Hematopoietic multipotent progenitor cell treated with erythropoietin and hydrocortisone succinate and interleukin-3 and kit ligand, for 15 days (in vitro differentiated cells): ENCODE measurements around the gene MATN1.

Source experiments
- DNase-seq: peaks from one replicate; pipeline ENCODE4 v3.0.0-alpha.2; 2015; ENCODE audit warnings: low spot score

Gene MATN1

DNA sequence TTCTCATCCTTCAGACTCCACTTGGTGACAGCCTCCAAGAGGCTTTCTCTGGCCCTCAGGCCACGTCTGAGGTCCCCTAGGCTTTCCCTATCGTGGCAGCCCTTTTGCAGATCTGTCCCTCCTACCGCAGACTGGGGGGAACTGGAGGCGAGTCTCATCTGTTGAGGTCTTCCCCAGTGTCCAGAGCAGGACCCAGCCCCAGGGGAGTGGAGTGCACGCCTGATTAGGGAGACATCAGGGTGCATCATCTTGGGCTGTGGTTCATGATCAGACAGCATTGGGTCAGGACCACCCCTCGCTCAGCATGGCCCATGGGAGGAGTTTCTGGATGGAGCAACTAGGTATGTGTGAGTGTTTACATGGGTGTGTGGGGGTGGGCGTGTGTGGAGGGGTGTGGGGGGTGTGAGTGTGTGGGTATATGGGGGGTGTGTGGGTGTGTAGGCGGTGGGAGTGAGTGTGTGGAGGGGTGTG lies 8.5 kb upstream of the MATN1 start:
- DNase-seq, result no peak

DNA sequence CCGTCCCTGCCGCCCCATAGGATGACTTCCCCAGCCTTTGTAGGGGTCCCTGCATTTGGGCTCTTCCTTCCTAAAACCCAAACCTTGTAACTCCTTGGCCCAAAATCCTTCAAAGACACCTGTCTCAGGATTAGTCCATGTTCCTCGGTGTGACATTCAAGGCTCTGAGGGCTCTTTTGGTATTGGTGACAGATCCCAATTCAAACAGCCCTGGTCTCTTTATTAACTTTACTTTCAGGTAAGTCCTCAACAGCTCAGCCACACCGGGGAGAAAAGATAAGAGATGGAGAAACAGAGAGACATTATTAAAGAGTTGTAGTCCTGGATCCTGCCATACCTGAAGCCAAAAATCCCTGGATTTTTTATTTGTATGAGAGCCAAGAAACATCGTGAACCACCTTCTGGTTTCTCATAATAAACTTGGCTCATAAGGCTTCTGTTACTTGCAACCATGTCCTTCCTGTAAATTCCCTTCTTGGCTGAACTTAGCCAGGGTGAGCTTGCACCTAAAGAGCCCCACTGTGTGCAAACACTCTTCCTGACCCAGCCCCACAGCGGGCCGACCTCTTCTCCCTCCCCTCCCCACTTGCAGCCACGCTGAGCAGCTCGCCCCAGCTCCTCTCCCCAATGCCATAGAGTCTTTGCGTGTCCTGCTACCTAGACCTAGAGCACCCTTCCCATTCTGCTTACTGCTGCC lies 7.9 kb upstream of the MATN1 start:
- no peak for DNase-seq

DNA sequence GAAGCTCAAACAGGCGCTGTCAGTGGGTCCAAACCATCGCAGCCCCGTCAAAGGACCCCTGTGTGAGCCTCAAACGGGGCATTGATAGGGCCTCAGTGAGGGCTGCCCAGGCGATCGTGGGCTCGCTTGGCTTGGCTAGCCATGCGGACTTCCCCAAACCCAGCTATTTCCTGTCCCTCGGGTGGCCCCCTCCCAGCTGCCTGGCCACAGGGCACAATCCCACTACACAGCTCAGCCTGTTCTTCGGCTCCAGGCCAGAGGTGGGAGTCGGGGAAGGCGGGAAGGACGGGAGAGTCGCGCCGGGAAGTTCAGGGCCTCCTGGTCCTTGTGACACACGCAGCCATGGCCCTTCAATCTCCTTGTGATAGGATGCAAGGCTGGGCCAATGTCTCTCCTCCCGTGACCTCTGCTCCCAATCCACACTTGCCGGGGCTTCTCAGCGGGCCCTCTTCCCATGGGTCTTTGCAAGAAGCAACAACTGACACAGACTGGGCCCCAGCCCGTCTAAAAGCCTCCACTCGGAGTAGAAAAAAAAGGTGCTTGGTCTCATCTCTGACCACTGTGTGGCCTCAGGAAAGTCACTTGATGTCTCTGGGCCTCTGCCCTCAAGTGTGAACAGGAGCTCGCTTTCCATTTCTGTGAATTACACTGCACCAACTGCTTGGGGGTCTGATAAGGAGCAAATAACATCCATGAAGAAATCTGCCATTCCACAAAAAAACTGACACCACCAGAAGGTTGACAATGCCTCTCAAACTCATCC lies 7.1 kb upstream of the MATN1 start:
- no peak for DNase-seq

DNA sequence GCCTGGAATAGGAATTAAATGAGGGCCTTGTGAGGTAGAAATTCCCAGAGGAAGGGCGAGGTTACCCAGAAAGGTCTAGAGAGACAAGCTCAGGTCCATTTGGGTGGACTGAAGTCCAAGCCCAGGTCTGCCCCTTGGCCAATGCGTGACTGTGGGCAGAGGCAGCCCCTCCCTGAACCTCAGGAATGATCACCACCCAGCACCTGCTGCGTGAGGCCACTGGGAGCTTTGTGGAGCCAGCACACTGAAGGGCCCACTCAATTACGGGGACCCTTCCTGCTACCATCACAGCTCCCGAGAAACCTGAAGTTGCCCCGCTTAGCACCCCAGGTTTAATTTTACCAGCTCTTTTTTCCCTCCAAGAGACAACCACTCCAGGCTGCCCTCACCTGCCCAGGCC lies 6.5 kb upstream of the MATN1 start:
- DNase-seq, result no peak

DNA sequence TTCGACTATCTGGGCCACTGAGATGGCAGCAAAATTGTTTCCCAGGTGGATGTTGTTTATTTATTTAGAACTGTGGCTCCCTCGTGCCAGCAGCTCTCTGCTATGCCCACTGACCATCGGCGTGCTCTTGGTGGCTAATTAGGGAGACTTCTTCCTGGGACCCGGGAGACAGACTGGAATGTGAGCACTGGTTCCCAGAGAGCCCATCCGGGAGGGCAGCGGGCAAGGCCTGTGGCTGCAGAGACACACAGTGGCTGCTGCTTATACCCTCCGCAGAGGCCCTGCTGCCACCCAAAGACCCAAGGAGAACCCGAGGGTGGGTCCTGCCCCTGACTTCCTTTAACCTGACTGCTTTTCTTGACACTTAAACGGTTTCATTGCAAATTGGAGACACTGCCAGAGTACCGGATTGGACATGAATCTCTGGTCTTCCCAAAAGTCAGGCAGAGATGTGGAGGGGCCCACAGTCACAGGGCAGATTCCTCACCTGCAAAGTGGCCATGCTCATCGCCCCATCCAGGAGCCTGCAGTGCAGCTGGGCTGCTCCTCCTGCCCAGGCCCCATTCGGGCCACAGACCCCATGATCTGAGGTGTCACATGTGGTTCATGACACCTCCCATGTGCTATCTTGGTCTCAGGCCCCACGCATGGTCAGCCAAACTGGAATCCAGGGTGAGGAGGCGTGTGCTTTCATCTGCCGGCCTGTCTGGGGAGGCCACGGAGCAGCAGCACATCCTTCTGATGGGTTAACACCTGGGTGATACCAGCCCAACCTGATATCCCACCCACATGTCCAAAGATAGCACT lies 5.7 kb upstream of the MATN1 start:
- DNase-seq, result no peak

DNA sequence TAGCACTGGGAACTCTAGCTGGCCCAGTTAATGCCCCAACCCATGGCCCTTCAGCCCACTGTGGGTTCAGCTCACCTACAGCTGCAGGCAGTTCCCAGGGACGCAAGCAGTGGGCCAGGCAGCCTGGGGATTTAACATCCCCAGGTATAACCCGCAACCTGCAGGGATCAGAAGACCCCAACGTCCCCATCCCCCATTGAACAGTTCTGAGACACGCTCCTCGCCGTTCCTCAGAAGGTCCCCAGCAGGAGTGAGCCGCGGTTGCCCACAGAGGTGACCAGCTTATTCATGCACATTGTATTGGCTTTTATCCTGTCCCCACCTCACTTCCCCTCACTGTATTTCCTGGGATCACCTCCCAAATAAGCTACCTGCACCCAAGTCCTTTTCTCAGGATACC lies 5.0 kb upstream of the MATN1 start:
- no peak for DNase-seq

DNA sequence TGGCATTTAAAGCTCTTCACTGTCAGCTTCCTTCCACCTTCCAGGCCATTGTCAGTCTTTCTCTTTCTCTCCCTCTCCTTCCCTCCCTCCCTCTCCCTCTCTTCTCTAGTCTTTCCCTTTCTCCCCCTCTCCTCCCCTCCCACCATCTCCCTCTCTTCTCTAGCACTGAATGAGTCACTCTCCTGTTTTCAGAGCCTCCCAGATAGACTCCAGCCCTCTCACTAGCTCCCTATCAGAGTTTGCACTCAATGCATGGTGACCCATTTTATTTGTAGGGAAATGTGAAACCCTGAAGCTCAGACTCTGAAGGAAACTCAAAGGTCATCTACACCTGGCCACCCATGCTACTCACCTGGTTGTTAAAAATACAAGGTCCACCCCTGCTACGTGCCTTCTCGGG lies 4.4 kb upstream of the MATN1 start:
- no peak for DNase-seq

DNA sequence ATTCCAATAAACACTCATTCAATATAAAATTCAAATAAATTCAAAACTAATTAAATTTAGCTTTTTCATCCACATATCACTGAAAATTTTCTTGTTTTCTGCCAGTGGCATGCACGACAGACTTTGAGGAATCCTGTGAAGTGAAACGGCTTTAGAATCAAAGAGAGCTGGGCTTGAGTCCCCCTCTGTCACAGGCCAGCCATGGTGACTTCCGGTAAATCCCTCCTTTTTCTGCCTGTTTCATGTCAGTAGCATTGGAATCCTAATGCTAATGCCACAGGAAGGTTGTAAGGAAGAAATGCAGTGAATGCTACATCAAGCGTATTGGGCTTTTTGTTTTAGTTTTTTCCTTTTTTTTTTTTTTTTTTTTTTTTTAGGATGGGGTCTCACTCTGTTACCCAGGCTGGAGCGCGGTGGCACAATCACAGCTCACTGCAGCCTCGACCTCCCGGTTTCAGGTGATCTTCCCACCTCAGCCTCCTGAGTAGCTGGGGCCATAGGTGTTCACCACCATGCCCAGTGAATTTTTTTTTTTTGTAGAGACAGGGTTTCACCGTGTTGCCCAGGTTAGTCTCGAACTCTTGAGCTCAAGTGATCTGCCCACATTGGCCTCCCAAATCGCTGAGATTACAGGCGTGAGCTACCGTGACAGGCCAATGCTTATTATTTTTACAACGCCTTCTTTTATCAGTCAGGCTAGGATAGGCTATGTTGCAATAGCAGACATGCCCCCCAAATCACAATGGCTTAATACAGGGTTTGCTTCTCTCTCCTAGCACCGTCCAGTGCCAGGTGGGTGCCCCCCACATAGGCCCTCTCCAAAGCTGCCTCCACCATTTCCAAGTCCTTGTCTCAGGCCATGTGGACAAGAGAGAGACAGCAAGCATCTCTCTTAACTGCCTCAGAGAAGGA lies 3.6 kb upstream of the MATN1 start:
- no peak for DNase-seq

DNA sequence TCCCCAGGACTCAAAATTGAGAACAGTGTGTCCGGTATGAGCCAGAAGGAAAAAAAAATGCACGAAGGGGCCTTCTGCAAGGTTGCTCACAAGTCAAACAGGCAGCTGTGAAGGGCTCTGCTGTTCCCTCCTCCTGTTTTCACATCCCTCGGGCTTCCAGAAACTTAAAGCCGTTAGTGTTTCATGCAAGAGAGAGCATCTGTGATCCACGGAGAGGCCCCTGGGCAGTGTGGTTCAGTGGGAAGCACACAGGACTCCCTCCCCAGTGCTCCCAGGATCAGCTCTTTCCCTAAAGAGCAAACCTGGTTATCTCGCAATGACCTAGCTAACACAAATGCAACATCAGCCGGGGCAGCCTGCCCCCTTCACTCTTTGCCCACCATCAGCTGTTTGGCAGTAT lies 2.9 kb upstream of the MATN1 start:
- no peak for DNase-seq

DNA sequence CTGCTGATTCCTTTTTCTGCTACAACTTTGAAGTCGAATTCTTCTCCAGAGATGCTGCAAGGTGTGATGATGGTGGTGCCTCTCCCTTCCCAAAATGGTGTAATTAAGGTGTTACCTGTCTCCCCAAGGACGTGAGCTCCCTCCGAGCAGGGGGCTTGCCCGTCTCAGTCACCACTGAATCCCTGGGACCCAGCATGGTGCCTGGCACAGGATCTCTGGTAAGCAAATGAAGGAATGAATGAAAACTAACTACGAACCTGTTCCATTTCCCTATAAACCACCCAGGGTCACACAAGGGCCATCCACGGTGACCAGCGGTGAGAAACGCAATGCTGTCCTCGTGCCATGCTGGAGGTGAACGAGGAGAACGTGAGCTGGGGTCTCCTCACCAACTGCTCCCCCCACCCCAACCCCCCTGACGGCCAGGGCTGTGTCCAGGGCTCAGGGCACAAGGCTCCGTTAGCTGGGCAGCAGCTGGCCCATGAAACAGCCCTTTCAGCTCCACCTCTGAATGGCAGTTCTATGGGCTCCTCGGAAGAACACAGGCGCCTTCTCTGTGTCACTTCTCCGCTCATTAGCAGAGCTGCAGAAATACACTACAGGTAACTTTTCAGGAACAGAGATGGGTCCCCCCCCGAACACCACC lies 2.2 kb upstream of the MATN1 start:
- no peak for DNase-seq

DNA sequence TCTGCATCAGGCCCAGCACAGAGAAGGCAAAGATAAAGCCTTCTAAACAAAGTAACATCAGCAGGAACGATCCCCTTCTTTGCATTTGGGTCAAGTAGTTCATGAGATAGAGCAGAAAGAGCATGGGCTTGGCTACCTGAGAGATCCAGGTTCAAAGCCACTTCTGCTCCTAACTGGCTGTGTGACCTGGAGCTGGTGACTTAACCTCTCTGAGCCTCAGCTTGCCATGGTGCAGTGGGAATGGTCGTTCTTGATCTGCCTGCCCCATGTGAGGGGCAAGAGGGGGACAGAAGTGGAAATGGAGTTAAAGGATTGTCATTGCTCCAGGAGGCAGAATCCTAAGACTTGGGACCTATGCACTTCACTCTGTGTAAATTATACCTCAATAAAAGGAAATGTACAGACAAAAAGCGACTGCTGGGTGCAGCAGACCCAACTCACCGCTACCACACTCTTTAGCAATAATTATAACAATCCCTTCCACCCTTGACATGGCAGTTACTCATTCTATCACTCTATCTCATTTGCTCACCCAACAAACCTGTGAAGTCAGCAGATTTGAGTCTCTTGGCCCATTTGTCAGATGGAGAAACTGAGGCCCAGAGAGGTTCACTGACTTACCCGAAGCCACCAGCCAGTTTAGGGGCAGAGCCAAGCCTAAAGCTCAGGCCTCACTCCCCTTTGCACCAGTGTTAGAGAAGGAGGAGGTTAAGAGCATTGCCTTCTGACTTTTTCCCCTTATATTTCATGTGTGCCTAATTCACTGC lies 1.5 kb upstream of the MATN1 start:
- DNase-seq, result no peak

DNA sequence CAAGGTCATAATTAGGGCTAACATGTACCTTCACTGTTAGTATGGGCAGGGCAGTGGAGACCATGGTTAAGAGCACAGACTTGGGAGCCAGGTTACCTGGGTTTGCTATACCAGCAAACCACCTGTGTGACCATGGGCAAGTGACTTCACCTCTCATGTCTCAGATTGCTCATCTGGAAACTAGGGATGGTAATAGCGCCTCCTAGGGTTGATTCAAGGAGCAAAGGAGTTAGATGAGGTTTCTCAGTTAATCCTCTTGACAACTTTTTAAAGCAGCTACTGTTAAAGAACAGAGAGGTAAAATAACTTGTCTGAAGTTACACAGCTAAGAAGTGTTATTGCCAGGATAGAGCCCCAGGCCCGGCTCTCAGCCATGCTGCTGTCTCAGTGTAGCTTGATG lies 790 bp upstream of the MATN1 start:
- peak; percentile 51 for DNase-seq

DNA sequence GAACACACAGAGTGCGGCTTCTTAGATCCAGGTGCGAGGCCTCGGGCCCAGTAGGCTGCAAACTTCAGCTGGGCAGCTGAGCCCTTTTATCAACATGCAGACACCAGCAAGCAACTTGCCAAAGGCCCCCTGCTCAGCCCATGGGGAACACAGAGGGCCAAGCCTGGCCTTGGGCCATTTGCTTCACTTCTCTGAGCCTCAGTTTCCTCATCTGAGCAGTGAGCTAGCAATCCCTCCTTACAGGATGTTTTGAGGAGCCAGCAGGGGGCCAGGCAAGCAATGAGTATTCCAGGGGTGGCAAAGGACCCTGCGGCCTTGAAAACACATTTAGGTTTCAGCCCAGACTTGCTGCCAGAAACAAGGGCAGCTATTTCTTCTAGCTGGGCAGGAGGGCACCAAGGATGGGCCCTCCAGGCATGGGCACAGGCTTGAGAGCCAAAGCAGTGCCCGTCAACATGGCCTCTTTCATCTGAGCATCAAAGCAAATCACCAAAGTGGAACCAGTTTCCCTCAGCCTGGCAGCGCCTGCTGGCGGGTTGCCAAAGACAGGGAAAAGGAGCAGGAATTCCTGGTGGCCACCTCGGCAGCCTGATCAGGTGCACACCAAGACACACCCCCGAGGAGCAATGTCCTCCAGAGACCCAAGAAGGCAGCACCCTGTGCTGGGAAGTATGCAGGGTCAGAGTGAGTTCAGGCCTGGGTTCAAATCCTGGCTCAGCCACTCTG lies 1.4 kb downstream of the MATN1 start:
- DNase-seq, result no peak

DNA sequence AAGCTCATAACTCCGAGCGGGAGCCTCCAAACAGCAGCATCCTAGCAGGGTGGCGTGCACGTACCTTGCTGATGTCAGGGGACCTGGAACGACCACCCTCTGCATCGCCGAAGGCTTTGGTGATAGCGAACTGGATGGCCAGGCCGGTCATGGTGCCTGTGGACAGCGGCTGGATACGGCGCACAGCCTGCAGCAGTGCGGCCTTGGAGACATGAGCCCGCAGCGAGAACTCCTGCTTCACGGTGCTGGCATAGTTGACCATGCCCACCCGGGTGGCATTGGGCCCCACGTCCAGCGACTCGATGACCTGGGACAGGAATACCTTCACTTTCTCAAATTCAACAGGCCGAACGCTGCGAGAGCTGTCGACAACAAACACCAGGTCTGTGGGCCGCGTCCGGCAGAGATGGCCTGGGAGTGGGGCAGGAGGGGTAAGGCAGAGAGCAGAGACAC lies 2.0 kb downstream of the MATN1 start:
- no peak for DNase-seq

DNA sequence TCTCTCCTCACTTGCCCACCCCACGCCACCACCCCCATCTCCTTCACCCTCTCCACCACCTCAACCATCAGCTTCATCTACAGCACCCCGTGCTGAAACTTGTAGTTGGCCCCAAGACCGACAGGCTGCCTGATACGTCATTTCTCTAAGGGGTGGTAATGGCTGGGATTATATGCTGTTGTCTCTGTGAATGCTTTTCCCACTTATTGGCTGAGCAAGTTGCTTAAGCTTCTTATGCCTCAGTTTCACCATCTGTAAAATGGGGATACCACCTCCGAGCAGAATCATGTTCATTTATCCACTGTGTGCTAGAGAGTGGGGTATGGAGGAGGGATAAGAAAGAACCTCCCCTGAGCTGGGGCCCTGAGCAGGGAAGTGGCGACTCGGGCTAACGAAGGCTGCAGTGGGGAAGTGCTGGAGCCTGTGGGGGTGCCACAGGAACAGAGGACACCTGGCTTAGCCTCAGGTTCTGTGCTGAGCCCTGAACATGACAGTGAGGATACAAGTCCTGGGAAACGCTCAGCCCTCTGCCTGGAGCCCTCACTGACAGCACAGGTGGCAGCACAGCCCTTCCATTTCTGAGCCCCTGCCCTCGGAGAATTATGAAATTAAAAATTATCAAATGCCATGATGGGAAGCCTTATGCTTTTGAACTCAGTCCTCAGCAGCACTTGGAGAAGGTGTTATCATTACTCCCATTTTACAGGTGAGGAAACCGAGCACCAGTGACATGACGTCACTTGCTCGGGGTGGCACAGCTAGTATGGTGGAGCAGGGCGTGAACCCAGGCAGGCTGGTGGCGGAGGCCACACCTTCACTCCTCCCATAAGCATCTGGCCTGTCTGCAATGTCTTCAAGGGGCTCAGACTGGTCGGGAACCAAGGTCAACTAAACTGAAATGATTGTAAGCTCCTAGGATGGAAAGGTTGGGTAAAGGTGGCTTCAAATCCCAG lies 2.8 kb downstream of the MATN1 start:
- DNase-seq, result peak; percentile 47

DNA sequence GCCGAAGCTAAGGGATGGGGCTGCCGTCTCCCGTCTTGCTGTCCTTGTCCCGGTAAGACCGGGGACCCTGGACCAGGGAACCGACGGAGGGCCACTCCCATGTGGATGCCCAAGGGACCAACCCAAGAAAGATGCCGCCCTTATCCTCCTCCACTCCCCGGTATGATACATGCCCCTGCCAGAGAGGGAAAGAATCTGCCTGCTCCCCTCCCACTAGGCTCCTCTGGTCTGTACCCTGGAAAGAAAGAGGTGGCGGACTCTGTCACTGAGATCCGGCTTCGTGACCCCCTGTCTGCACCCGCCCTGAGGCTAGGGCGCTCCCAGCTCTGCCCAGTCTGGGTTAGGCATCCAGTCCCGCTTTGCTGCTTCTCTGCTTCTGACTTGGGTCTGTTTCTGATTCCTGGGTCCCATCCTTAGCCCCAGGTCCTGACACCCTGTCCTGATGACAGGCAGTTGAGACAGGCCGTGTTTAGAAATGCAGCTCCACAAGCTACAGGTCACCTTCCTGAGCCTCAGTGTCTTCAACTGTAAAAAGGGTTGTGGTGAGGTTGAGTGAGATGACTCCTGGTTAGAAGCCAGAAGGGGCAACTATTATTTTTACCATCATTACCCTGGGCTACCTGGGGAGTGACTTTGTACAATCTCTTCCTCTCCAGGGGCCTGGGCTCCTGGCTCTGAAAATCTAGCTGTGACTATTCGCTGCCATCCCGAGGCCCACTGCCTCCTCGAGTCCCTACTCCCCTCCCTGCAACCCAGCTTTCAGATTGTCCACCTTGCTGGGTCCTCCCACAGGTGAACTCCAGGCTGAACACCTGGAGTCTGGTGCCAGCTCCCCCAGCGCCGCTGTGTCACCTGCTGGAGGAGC lies 3.7 kb downstream of the MATN1 start:
- DNase-seq, result peak; percentile 86

DNA sequence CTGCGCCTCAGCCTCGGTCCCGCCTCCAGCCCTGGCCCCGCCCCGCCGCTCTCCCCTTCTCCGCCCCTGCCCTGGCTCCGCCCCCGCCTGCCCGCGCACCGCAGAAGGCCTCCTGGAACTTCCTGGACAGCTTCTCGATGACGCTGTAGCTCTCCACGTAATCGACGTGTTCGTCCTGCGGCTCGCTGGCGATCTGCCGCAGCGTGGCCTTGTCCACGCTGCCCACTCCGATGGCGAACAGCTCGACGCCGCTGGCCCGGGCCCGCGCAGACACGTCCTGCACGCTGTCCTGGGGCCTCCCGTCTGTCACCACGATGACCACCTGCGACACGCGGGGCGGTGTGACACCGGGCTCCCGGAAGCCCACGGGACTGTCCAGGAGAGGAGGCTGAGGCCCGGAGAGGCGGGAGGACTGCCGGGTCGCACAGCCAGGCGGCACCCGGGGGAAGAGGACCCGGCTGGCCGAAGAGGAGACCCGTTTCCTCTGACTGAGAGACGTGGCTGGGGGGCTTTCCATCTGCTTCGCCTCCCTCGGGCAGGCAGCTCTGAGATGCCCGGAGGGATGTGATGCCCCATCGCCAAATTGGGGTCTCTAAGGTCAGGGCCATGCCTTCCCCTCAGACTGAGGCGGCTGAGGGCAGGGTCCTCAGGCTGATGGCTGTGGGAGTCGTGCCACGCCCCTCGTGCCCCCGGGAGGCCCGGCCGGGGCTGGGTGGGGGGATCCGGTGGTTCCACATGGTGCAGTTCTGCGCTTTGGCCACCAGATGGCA lies 4.6 kb downstream of the MATN1 start:
- DNase-seq, result no peak
